Measurements from ENCODE around the gene AGBL5.

- no peak for TF ChIP-seq ZNF776 (tag by site-specific recombination; IDR thresholded peaks at IDR 0.05; ENCODE audit: borderline replicate concordance)
- TF ChIP-seq CTCF (tag by site-specific recombination; IDR thresholded peaks at IDR 0.05), result no peak
- TF ChIP-seq REPIN1 (tag by site-specific recombination; IDR thresholded peaks at IDR 0.05; ENCODE audit: low read depth), result no peak
Measured at GRCh38 chr2:27009716-27010115, 41.8 kb upstream of the AGBL5 start.

Data from HEK293 (cell line).